Mesothelial cell of epicardium (in vitro differentiated cells): ENCODE results near the gene ATRNL1. TPM values are rescaled to one million over a fixed set of nuclear protein-coding genes. Genes with fewer than 3 reads are reported as not detected.

Experiments
- DNase-seq, 2 experiments: peaks; one replicate each; pipeline ENCODE4 v3.0.0; 2021; ENCODE audit warnings: low spot score in 2 of 2; ENCODE audit not compliant: unreplicated experiment in 2 of 2
- H3K27ac Mint-ChIP-seq: 2 replicates; pipeline ENCODE4 v1.8.0; 2021; ENCODE audit warnings: mixed read lengths
- H3K27me3 Mint-ChIP-seq: 2 replicates; pipeline ENCODE4 v1.8.0; 2021; ENCODE audit warnings: low read depth, mixed read lengths
- H3K36me3 Mint-ChIP-seq: 2 replicates; pipeline ENCODE4 v1.8.0; 2021; ENCODE audit warnings: mixed read lengths
- H3K4me1 Mint-ChIP-seq: 2 replicates; pipeline ENCODE4 v1.8.0; 2021; ENCODE audit warnings: mixed read lengths
- H3K4me3 Mint-ChIP-seq: 2 replicates; pipeline ENCODE4 v1.8.0; 2021; ENCODE audit warnings: mild to moderate bottlenecking, moderate library complexity, mixed read lengths
- H3K9me3 Mint-ChIP-seq: 2 replicates; pipeline ENCODE4 v1.8.0; 2021; ENCODE audit warnings: mixed read lengths
- total RNA-seq: library from RNA; stranded (reverse); gene quantifications from 3 replicates; pipeline ENCODE4 v1.2.1, GENCODE V29; 2021
- TF ChIP-seq, protein P1 (sequence below): fragments of 200-600 bp; sonication (generic); IDR thresholded peaks from one replicate; pipeline ENCODE4 v1.5.0; 2021; ENCODE audit warnings: antibody characterized with exemption; ENCODE audit not compliant: unreplicated experiment

ATRNL1 gene
- total RNA-seq, 1 donor from 2014 or later: 39.6 TPM

DNA sequence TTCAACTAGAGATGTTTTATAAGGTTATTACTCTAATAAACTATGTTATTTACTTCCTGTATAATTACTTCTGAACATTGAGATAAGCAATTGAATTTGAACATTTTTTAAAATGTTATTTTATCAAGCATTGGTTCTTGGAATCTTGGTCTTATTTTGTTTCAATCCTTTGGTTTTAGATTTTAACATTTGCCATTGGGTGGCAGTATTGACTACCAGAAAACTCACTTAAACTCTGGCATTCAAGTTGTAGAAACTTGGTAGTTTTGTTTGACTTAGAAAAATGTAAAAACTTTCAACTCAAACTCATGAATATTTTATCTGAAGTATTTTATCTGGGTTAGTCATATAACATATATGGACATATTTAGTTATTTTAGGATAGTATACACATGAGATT, 48.1 kb downstream of the ATRNL1 start:
- no peak overlapping the region for H3K27ac Mint-ChIP-seq
- H3K4me3 Mint-ChIP-seq: no peak overlapping the region
- H3K4me1 Mint-ChIP-seq: no peaks in the 10 kb centered on the region
- no peak for DNase-seq
- no peaks in the 10 kb centered on the region for H3K27me3 Mint-ChIP-seq
- H3K36me3 Mint-ChIP-seq: peaks cover 10% of the 10 kb centered on the region
- TF ChIP-seq, protein P1, sequence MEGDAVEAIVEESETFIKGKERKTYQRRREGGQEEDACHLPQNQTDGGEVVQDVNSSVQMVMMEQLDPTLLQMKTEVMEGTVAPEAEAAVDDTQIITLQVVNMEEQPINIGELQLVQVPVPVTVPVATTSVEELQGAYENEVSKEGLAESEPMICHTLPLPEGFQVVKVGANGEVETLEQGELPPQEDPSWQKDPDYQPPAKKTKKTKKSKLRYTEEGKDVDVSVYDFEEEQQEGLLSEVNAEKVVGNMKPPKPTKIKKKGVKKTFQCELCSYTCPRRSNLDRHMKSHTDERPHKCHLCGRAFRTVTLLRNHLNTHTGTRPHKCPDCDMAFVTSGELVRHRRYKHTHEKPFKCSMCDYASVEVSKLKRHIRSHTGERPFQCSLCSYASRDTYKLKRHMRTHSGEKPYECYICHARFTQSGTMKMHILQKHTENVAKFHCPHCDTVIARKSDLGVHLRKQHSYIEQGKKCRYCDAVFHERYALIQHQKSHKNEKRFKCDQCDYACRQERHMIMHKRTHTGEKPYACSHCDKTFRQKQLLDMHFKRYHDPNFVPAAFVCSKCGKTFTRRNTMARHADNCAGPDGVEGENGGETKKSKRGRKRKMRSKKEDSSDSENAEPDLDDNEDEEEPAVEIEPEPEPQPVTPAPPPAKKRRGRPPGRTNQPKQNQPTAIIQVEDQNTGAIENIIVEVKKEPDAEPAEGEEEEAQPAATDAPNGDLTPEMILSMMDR: peak; percentile 48
- H3K9me3 Mint-ChIP-seq: peaks cover 11% of the 10 kb centered on the region

DNA sequence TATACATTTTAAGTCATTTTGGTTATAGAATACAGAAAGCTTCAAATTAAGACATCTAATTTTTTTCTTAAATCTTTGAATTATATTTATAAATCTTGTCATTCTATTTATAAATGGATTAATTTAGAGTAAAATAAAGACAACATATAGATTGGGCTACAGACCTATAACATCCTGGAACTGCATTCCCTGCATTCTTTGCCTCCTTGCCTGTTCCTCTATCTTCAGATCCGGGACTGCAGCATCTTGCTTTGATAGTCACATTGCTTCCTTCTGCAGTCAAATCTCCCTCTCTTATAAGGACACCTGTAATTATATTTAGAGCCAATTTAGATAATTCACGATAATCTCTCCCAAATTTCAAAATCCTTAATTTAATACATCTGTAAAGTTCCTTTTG, 64.2 kb downstream of the ATRNL1 start:
- no peak overlapping the region for H3K4me3 Mint-ChIP-seq
- H3K36me3 Mint-ChIP-seq: no peaks in the 10 kb centered on the region
- H3K9me3 Mint-ChIP-seq: no peaks in the 10 kb centered on the region
- TF ChIP-seq, protein P1: no peak
- H3K4me1 Mint-ChIP-seq: no peaks in the 10 kb centered on the region
- no peak for DNase-seq
- H3K27me3 Mint-ChIP-seq: no peaks in the 10 kb centered on the region
- H3K27ac Mint-ChIP-seq: no peak overlapping the region

DNA sequence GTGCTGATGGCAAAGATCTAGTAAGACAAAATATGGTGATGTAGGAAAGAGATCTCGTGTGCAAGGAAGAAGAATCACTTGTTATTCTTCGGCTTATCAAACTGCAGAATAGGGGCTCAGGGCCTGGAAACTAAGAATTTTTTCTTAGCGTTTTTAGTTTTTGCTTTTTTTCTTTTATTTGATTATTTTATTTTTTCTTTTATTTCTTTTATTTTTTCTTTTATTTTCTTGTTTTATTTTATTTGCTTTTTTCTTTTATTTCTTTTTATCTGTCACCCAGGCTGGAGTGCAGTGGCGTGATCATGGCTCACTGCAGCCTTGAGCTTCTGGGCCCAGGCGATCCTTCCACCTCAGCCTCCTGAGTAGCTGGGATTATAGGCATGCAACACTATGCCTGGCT, 70.0 kb downstream of the ATRNL1 start:
- Mint-ChIP-seq H3K9me3 (peaks cover 12% of the 10 kb centered on the region), H3K4me1 (no peaks in the 10 kb centered on the region), H3K27me3 (no peaks in the 10 kb centered on the region), H3K4me3 (no peak overlapping the region), H3K36me3 (peaks cover 11% of the 10 kb centered on the region), H3K27ac (no peak overlapping the region)
- TF ChIP-seq, protein P1: no peak
- DNase-seq: no peak

DNA sequence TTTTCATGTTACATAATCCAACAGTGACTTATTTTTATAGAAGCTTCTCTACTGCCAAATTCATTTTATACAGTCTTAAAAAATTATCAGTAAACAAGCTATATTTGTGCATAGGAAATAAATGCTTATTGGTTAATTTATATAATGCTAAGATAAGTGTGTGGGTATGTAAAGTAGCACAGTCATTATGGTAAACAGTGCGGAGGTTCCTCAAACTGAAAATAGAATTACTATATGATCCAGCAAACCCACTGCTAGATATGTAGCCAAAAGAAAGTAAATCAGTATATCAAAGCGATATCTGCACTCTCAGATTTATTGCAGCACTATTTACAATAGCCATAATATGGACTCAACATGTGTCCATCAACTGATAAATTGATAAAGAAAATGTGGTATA, 71.1 kb downstream of the ATRNL1 start:
- no peak overlapping the region for H3K4me3 Mint-ChIP-seq
- TF ChIP-seq, protein P1: no peak
- no peak for DNase-seq
- no peaks in the 10 kb centered on the region for H3K4me1 Mint-ChIP-seq
- H3K27ac Mint-ChIP-seq: no peak overlapping the region
- peaks cover 15% of the 10 kb centered on the region for H3K9me3 Mint-ChIP-seq
- H3K27me3 Mint-ChIP-seq: no peaks in the 10 kb centered on the region
- peaks cover 11% of the 10 kb centered on the region for H3K36me3 Mint-ChIP-seq

DNA sequence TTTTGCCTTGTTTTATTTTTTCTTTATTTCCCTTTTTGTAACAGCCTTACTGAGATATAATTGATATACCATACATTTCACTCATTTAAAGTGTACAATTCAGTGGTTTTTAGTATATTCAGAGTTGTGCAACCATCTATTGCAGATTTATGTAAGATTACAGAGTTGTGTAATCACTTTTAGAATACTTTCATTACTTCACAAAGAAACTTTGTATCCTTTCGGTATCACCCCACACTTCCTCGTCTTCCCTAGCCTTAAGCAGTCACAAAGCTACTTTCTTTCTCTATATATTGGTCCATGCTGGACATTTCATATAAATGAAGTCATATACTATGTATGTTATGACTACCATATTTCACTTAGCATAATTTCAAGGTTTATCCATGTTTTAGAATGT, 74.6 kb downstream of the ATRNL1 start:
- Mint-ChIP-seq H3K9me3 (peaks cover 15% of the 10 kb centered on the region), H3K4me3 (no peak overlapping the region), H3K27me3 (no peaks in the 10 kb centered on the region), H3K36me3 (peaks cover 11% of the 10 kb centered on the region), H3K4me1 (no peaks in the 10 kb centered on the region), H3K27ac (no peak overlapping the region)
- TF ChIP-seq, protein P1: no peak
- no peak for DNase-seq

DNA sequence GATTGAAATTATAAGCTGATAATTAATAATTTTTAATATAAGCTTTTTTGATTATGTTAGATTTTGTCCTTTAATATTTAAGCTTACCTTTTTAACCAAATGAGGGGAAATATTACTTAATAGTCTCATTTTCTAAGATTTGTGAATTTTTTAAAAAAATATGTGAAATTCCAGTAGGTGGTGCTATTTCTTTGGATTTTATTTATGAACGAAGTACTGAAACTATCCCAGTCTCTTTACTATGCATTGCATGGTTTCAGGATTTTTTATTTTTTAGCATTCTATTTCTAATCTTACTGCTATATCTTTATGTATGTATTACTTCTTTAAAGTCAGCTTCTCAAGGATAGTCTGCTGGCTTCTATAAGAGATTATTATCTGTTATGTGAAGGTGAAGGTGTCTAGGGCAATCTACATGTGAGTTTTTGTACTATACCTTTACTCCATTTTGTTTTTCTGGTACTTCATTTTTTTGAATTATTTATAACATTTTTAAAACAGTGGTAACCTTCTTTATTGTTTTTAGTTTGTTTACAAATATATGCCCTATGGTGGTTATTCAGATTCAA, 78.3 kb downstream of the ATRNL1 start:
- no peaks in the 10 kb centered on the region for H3K4me1 Mint-ChIP-seq
- H3K36me3 Mint-ChIP-seq: peaks cover 3% of the 10 kb centered on the region
- no peak overlapping the region for H3K27ac Mint-ChIP-seq
- TF ChIP-seq, protein P1: peak; percentile 76
- peaks cover 12% of the 10 kb centered on the region for H3K9me3 Mint-ChIP-seq
- H3K4me3 Mint-ChIP-seq: no peak overlapping the region
- DNase-seq: no peak
- H3K27me3 Mint-ChIP-seq: no peaks in the 10 kb centered on the region
